ENCODE measurements around the gene DAW1.

- peak; percentile 32 to 79 (median 50) for TF ChIP-seq CTCF (IDR thresholded peaks at IDR 0.05)
- TF ChIP-seq POLR2AphosphoS5 (IDR thresholded peaks at IDR 0.05), result no peak
Measured at GRCh38 chr2:227862227-227862740, 9.1 kb upstream of the DAW1 start.

All from prostate gland (tissue), 2 donors.